ENCODE data around the gene ZFHX3.
"Not testable (repeated sequence)": the region's sequence is repeated elsewhere in the genome, so short reads cannot be mapped to it uniquely, and the experiment has no call there.

The ZFHX3 gene

GRCh38 chr16:73000907-73001521 lies 46.9 kb downstream of the ZFHX3 start:
- in situ Hi-C loops (cut with HindIII; ENCODE audit: low sequenced_read_pairs): no loop called here
- no peak for DNase-seq (ENCODE audit: low read depth)
- TF ChIP-seq CTCF (IDR thresholded peaks at IDR 0.05; ENCODE audit: low read depth, low read length, missing control alignments): no peak
- H3K4me3 ChIP-seq (ENCODE audit: low read depth, low read length): no peak overlapping the region

GRCh38 chr16:73000020-73000906 lies 47.7 kb downstream of the ZFHX3 start:
- no peak for TF ChIP-seq CTCF (IDR thresholded peaks at IDR 0.05; ENCODE audit: low read depth, low read length, missing control alignments)
- in situ Hi-C loops (cut with HindIII; ENCODE audit: low sequenced_read_pairs): no loop called here
- H3K4me3 ChIP-seq (ENCODE audit: low read depth, low read length): no peak overlapping the region
- no peak for DNase-seq (ENCODE audit: low read depth)

GRCh38 chr16:72999541-73000019 lies 48.3 kb downstream of the ZFHX3 start:
- TF ChIP-seq CTCF (IDR thresholded peaks at IDR 0.05; ENCODE audit: low read depth, low read length, missing control alignments): no peak
- in situ Hi-C loops (cut with HindIII; ENCODE audit: low sequenced_read_pairs): no loop called here

GRCh38 chr16:72997141-72997542 lies 50.8 kb downstream of the ZFHX3 start:
- TF ChIP-seq CTCF (IDR thresholded peaks at IDR 0.05; ENCODE audit: low read depth, low read length, missing control alignments): no peak
- in situ Hi-C loops (cut with HindIII; ENCODE audit: low sequenced_read_pairs): no loop called here
- H3K4me3 ChIP-seq (ENCODE audit: low read depth, low read length): no peak overlapping the region
- DNase-seq (ENCODE audit: low read depth): no peak

More at GRCh38 chr16:72999541-73000019, 48.3 kb downstream of the ZFHX3 start:
- H3K4me3 ChIP-seq (ENCODE audit: low read depth, low read length): no peak overlapping the region
- DNase-seq (ENCODE audit: low read depth): no peak

GRCh38 chr16:72996291-72997062 lies 51.5 kb downstream of the ZFHX3 start:
- in situ Hi-C loops (cut with HindIII; ENCODE audit: low sequenced_read_pairs): no loop called here
- DNase-seq (ENCODE audit: low read depth): no peak
- no peak overlapping the region for H3K4me3 ChIP-seq (ENCODE audit: low read depth, low read length)
- TF ChIP-seq CTCF (IDR thresholded peaks at IDR 0.05; ENCODE audit: low read depth, low read length, missing control alignments): no peak

- DNase-seq (ENCODE audit: low read depth); H3K4me3 ChIP-seq (ENCODE audit: low read depth, low read length); in situ Hi-C loops (cut with HindIII; ENCODE audit: low sequenced_read_pairs): not testable (repeated sequence)
Measured at GRCh38 chr16:72995882-72996270, 52.1 kb downstream of the ZFHX3 start.

All from astrocyte of the cerebellum (primary cell).